ENCODE results near the gene TMEM87A. TPM values are rescaled to one million over a fixed set of nuclear protein-coding genes. Genes with fewer than 3 reads are reported as not detected.
"Not testable (repeated sequence)": the region's sequence is repeated elsewhere in the genome, so short reads cannot be mapped to it uniquely, and the experiment has no call there.

Gene TMEM87A
- total and polyA plus RNA-seq, 2 donors from 2014 or later, result 18.8 to 57.3 TPM

GRCh38 chr15:42232606-42233005 is 40.6 kb downstream of the TMEM87A start:
- intact Hi-C loops (cut with DNase I), result no loop called here
- no peak overlapping the region for H3K9ac ChIP-seq (ENCODE audit: low read length in 3 of 3)
- H3K27ac ChIP-seq (ENCODE audit: low read depth in 2 of 2, low read length in 2 of 2), result no peak overlapping the region

GRCh38 chr15:42231088-42231487 is 42.1 kb downstream of the TMEM87A start:
- Histone ChIP-seq H3K9me3 (ENCODE audit: control insufficient read depth in 2 of 3, insufficient read depth in 1 of 3, low read length in 3 of 3) (no peaks in the 10 kb centered on the region), H3K4me3 (ENCODE audit: low read length in 3 of 3) (no peak overlapping the region), H3K27me3 (ENCODE audit: control insufficient read depth, insufficient read depth, low read length) (no peaks in the 10 kb centered on the region), H3K4me1 (ENCODE audit: control insufficient read depth in 2 of 3, insufficient read depth in 2 of 3, low read depth in 1 of 3, low read length in 3 of 3) (no peaks in the 10 kb centered on the region), H3K36me3 (ENCODE audit: control insufficient read depth in 2 of 3, insufficient read depth in 3 of 3, low read length in 3 of 3) (peaks cover 2 to 28% (median 21%) of the 10 kb centered on the region in 3 donors), H3K27ac (ENCODE audit: low read depth in 2 of 2, low read length in 2 of 2) (no peak overlapping the region), H3K9ac (ENCODE audit: low read length in 3 of 3) (no peak overlapping the region)
- FAIRE-seq (no peak), DNase-seq (no peak)
- TF ChIP-seq CTCF (IDR thresholded peaks at IDR 0.05; ENCODE audit: borderline replicate concordance, extremely low read depth, insufficient read depth), result no peak
- intact Hi-C loops (cut with DNase I), result no loop called here

More at GRCh38 chr15:42232606-42233005, 40.6 kb downstream of the TMEM87A start:
- no peaks in the 10 kb centered on the region for H3K4me1 ChIP-seq (ENCODE audit: control insufficient read depth in 2 of 3, insufficient read depth in 2 of 3, low read depth in 1 of 3, low read length in 3 of 3)
- FAIRE-seq (no peak), DNase-seq (no peak)
- H3K27me3 ChIP-seq (ENCODE audit: control insufficient read depth, insufficient read depth, low read length), result no peaks in the 10 kb centered on the region
- H3K36me3 ChIP-seq (ENCODE audit: control insufficient read depth in 2 of 3, insufficient read depth in 3 of 3, low read length in 3 of 3), result peaks cover 3 to 28% (median 17%) of the 10 kb centered on the region in 3 donors
- H3K9me3 ChIP-seq (ENCODE audit: control insufficient read depth in 2 of 3, insufficient read depth in 1 of 3, low read length in 3 of 3), result no peaks in the 10 kb centered on the region
- TF ChIP-seq CTCF (IDR thresholded peaks at IDR 0.05; ENCODE audit: borderline replicate concordance, extremely low read depth, insufficient read depth), result no peak
- no peak overlapping the region for H3K4me3 ChIP-seq (ENCODE audit: low read length in 3 of 3)

- H3K9me3 ChIP-seq (ENCODE audit: control insufficient read depth in 2 of 3, insufficient read depth in 1 of 3, low read length in 3 of 3); H3K27ac ChIP-seq (ENCODE audit: low read depth in 2 of 2, low read length in 2 of 2); H3K4me3 ChIP-seq (ENCODE audit: low read length in 3 of 3); FAIRE-seq; H3K4me1 ChIP-seq (ENCODE audit: control insufficient read depth in 2 of 3, insufficient read depth in 2 of 3, low read depth in 1 of 3, low read length in 3 of 3); intact Hi-C loops (cut with DNase I); DNase-seq; H3K9ac ChIP-seq (ENCODE audit: low read length in 3 of 3); H3K27me3 ChIP-seq (ENCODE audit: control insufficient read depth, insufficient read depth, low read length): not testable (repeated sequence)
- peaks cover 5 to 45% (median 25%) of the 10 kb centered on the region in 3 donors for H3K36me3 ChIP-seq (ENCODE audit: control insufficient read depth in 2 of 3, insufficient read depth in 3 of 3, low read length in 3 of 3)
Observed at GRCh38 chr15:42228981-42229380, 44.3 kb downstream of the TMEM87A start.

GRCh38 chr15:42228036-42228435 is 45.2 kb downstream of the TMEM87A start:
- no peaks in the 10 kb centered on the region for H3K27me3 ChIP-seq (ENCODE audit: control insufficient read depth, insufficient read depth, low read length)
- H3K27ac ChIP-seq (ENCODE audit: low read depth in 2 of 2, low read length in 2 of 2), result no peak overlapping the region
- FAIRE-seq, result no peak
- intact Hi-C loops (cut with DNase I), result no loop called here
- no peak overlapping the region for H3K4me3 ChIP-seq (ENCODE audit: low read length in 3 of 3)
- no peak for TF ChIP-seq CTCF (IDR thresholded peaks at IDR 0.05; ENCODE audit: borderline replicate concordance, extremely low read depth, insufficient read depth)
- no peaks in the 10 kb centered on the region for H3K4me1 ChIP-seq (ENCODE audit: control insufficient read depth in 2 of 3, insufficient read depth in 2 of 3, low read depth in 1 of 3, low read length in 3 of 3)
- no peak overlapping the region for H3K9ac ChIP-seq (ENCODE audit: low read length in 3 of 3)
- H3K36me3 ChIP-seq (ENCODE audit: control insufficient read depth in 2 of 3, insufficient read depth in 3 of 3, low read length in 3 of 3), result peaks cover 5 to 44% (median 25%) of the 10 kb centered on the region in 3 donors
- no peaks in the 10 kb centered on the region for H3K9me3 ChIP-seq (ENCODE audit: control insufficient read depth in 2 of 3, insufficient read depth in 1 of 3, low read length in 3 of 3)
- DNase-seq, result no peak

All from kidney (tissue), 14 donors.